GM19452 (cell line): ENCODE measurements around the gene PLEKHD1.

Experiments
- ATAC-seq: cut with Tn5 transposase; IDR thresholded peaks from one replicate; pipeline ENCODE4 v1.9.1; 2021; ENCODE audit not compliant: unreplicated experiment

PLEKHD1 gene

GRCh38 chr14:69518289-69519101 is 34.0 kb downstream of the PLEKHD1 start:
- ATAC-seq, result no peak

- no peak for ATAC-seq
These were observed 34.9 kb downstream of the PLEKHD1 start for GRCh38 chr14:69519204-69520100.

GRCh38 chr14:69522026-69522425 is 37.5 kb downstream of the PLEKHD1 start:
- no peak for ATAC-seq

- no peak for ATAC-seq
These were observed 41.4 kb downstream of the PLEKHD1 start for GRCh38 chr14:69525896-69526295.

- ATAC-seq, result no peak
These were observed 43.1 kb downstream of the PLEKHD1 start for GRCh38 chr14:69527635-69528034.

GRCh38 chr14:69528143-69528542 is 43.6 kb downstream of the PLEKHD1 start:
- no peak for ATAC-seq

- ATAC-seq, result no peak
These were observed 44.4 kb downstream of the PLEKHD1 start for GRCh38 chr14:69528930-69529329.

- ATAC-seq, result no peak
These were observed 45.0 kb downstream of the PLEKHD1 start for GRCh38 chr14:69529563-69529962.

GRCh38 chr14:69530095-69530494 is 45.6 kb downstream of the PLEKHD1 start:
- no peak for ATAC-seq

GRCh38 chr14:69531135-69531534 is 46.6 kb downstream of the PLEKHD1 start:
- ATAC-seq, result no peak

GRCh38 chr14:69532561-69533340 is 48.2 kb downstream of the PLEKHD1 start:
- no peak for ATAC-seq

- no peak for ATAC-seq
These were observed 50.8 kb downstream of the PLEKHD1 start for GRCh38 chr14:69535230-69535848.

- no peak for ATAC-seq
These were observed 52.4 kb downstream of the PLEKHD1 start for GRCh38 chr14:69536971-69537370.

GRCh38 chr14:69537900-69538299 is 53.4 kb downstream of the PLEKHD1 start:
- ATAC-seq, result no peak

- no peak for ATAC-seq
These were observed 54.2 kb downstream of the PLEKHD1 start for GRCh38 chr14:69538766-69539165.

GRCh38 chr14:69539631-69540410 is 55.3 kb downstream of the PLEKHD1 start:
- ATAC-seq, result no peak

- ATAC-seq, result no peak
These were observed 56.3 kb downstream of the PLEKHD1 start for GRCh38 chr14:69540654-69541335.

- ATAC-seq, result no peak
These were observed 57.8 kb downstream of the PLEKHD1 start for GRCh38 chr14:69542311-69542710.

GRCh38 chr14:69543341-69544115 is 59.0 kb downstream of the PLEKHD1 start:
- ATAC-seq, result no peak
